Gastrocnemius medialis (tissue), 4 donors: ENCODE results near the gene PIP5K1C.

Experiments
- CTCF ChIP-seq, 5 experiments: fragments of 450-650 bp in 3 of 5; fragments of 200-600 bp in 2 of 5; sonication (generic) in 2 of 5; IDR thresholded peaks in 4 of 5; conservative IDR thresholded peaks in 1 of 5; 1 replicate in 4 of 5; 2 replicates in 1 of 5; pipeline ENCODE4 v1.5.1; 2016 to 2019; ENCODE audit warnings: antibody characterized with exemption in 5 of 5, mild to moderate bottlenecking in 3 of 5, moderate library complexity in 3 of 5
- POLR2A ChIP-seq, 2 donors: fragments of 450-650 bp; IDR thresholded peaks; one replicate each; pipeline ENCODE4 v1.6.1; 2017; ENCODE audit warnings: antibody characterized with exemption in 2 of 2, mild to moderate bottlenecking in 2 of 2, moderate library complexity in 2 of 2

DNA sequence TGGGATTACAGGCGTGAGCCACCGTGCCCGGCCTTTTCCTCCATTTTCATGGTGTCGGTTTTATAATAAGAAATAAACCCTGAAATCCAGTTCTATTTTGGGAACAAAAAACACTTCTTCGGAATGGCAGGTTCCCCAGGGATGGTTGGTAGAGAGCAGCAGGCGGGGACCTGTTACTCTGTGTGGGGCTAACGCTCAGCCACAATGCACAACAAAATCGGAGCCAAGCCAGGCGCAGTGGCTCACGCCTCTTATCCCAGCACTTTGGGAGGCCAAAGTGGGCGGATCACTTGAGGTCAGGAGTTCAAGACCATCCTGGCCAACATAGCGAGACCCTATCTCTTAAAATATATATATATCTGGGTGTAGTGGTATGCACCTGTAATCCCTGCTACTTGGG is 99.2 kb downstream of the PIP5K1C start:
- TF ChIP-seq CTCF (IDR thresholded peaks at IDR 0.05 in 4 of 5, conservative IDR thresholded peaks at IDR 0.05 in 1 of 5) (no peak), POLR2A (IDR thresholded peaks at IDR 0.05) (no peak)
